CD14-positive monocyte (primary cell): ENCODE measurements around the gene CDC6. TPM values are rescaled to one million over a fixed set of nuclear protein-coding genes. Genes with fewer than 3 reads are reported as not detected.
A peak's percentile ranks its signal among the peaks of the same experiment; 100 is the strongest.

ENCODE experiments used
- DNase-seq, 3 donors: peaks; one replicate each; pipeline ENCODE4 v3.0.0-alpha.2; 2011 to 2022
- H2AFZ ChIP-seq: 2 replicates; pipeline ENCODE4 v1.6.0; 2012; ENCODE audit warnings: mild to moderate bottlenecking, low read depth, low read length, inconsistent platforms; ENCODE audit not compliant: insufficient read depth, poor library complexity, severe bottlenecking
- H3K27ac ChIP-seq, 2 donors: 1 replicate in 1 of 2; 2 replicates in 1 of 2; pipeline ENCODE4 v1.5.1; 2012 to 2013; ENCODE audit warnings: low read length in 2 of 2, control low read depth in 1 of 2, inconsistent platforms in 1 of 2, low read depth in 1 of 2, mild to moderate bottlenecking in 1 of 2
- H3K27me3 ChIP-seq, 2 donors: one replicate each; pipeline versions ENCODE4 v1.6.0 to v1.6.1; 2011 to 2013; ENCODE audit warnings: low read length in 2 of 2; ENCODE audit not compliant: control insufficient read depth in 2 of 2, insufficient read depth in 2 of 2
- H3K36me3 ChIP-seq, 2 donors: replicated peaks in 1 of 2; 1 replicate in 1 of 2; 2 replicates in 1 of 2; pipeline versions ENCODE4 v1.5.1 to v1.6.1; 2012 to 2013; ENCODE audit warnings: low read length in 2 of 2, control low read depth in 1 of 2, inconsistent platforms in 1 of 2, mild to moderate bottlenecking in 1 of 2; ENCODE audit not compliant: insufficient read depth in 2 of 2, control insufficient read depth in 1 of 2
- H3K4me1 ChIP-seq, 2 donors: 1 replicate in 1 of 2; 2 replicates in 1 of 2; pipeline versions ENCODE4 v1.5.1 to v1.6.1; 2012 to 2013; ENCODE audit warnings: low read length in 2 of 2, control low read depth in 1 of 2, inconsistent platforms in 1 of 2, mild to moderate bottlenecking in 1 of 2, moderate library complexity in 1 of 2; ENCODE audit not compliant: insufficient read depth in 2 of 2, control insufficient read depth in 1 of 2
- H3K4me2 ChIP-seq: replicated peaks from 2 replicates; pipeline ENCODE3; 2012; ENCODE audit warnings: low read length, moderate library complexity, mild to moderate bottlenecking; ENCODE audit not compliant: poor library complexity, severe bottlenecking; ENCODE audit errors: extremely low read depth
- H3K4me3 ChIP-seq, 3 experiments: fragments of 200-600 bp in 1 of 3; sonication (generic) in 1 of 3; replicated peaks in 1 of 3; 1 replicate in 2 of 3; 2 replicates in 1 of 3; pipeline ENCODE4 v1.5.1; 2011 to 2013; ENCODE audit warnings: low read length in 3 of 3, mild to moderate bottlenecking in 3 of 3, control low read depth in 2 of 3, low read depth in 2 of 3, inconsistent platforms in 1 of 3, moderate library complexity in 1 of 3
- H3K79me2 ChIP-seq: 2 replicates; pipeline ENCODE4 v1.6.0; 2012; ENCODE audit warnings: mild to moderate bottlenecking, control low read depth, inconsistent platforms, low read length, moderate library complexity; ENCODE audit not compliant: insufficient read depth
- H3K9ac ChIP-seq: 2 replicates; pipeline ENCODE4 v1.6.0; 2017; ENCODE audit warnings: low read length, mild to moderate bottlenecking; ENCODE audit not compliant: insufficient read depth, poor library complexity, severe bottlenecking
- H3K9me3 ChIP-seq, 2 donors: replicated peaks in 1 of 2; 1 replicate in 1 of 2; 2 replicates in 1 of 2; pipeline versions ENCODE4 v1.5.1 to v1.6.1; 2012 to 2013; ENCODE audit warnings: low read length in 2 of 2, control low read depth in 1 of 2; ENCODE audit not compliant: control insufficient read depth in 1 of 2, insufficient read depth in 1 of 2
- H4K20me1 ChIP-seq: 2 replicates; pipeline ENCODE4 v1.6.0; 2012; ENCODE audit warnings: mild to moderate bottlenecking, low read length, control low read depth, moderate library complexity; ENCODE audit not compliant: insufficient read depth
- H3K27ac Mint-ChIP-seq, 7 donors: one replicate each; pipeline ENCODE4 v1.8.0; 2020; ENCODE audit warnings: mild to moderate bottlenecking in 7 of 7, mixed read lengths in 7 of 7, moderate library complexity in 6 of 7, inconsistent platforms in 2 of 7
- H3K27me3 Mint-ChIP-seq, 3 donors: one replicate each; pipeline ENCODE4 v1.8.0; 2021 to 2022; ENCODE audit warnings: low read depth in 3 of 3, mild to moderate bottlenecking in 3 of 3, mixed read lengths in 3 of 3, moderate library complexity in 3 of 3, inconsistent platforms in 1 of 3
- H3K36me3 Mint-ChIP-seq, 2 donors: one replicate each; pipeline ENCODE4 v1.8.0; 2020; ENCODE audit warnings: mixed read lengths in 2 of 2, inconsistent platforms in 1 of 2, mild to moderate bottlenecking in 1 of 2
- H3K4me1 Mint-ChIP-seq: one replicate; pipeline ENCODE4 v1.8.0; 2020; ENCODE audit warnings: mild to moderate bottlenecking, mixed read lengths
- H3K4me3 Mint-ChIP-seq, 2 donors: one replicate each; pipeline ENCODE4 v1.8.0; 2020; ENCODE audit warnings: mild to moderate bottlenecking in 2 of 2, mixed read lengths in 2 of 2, moderate library complexity in 1 of 2
- H3K9me3 Mint-ChIP-seq, 7 donors: one replicate each; pipeline ENCODE4 v1.8.0; 2020 to 2022; ENCODE audit warnings: mixed read lengths in 7 of 7, mild to moderate bottlenecking in 6 of 7, moderate library complexity in 6 of 7, inconsistent platforms in 2 of 7
- WGBS: methylation state at CpG from one replicate; pipeline ENCODE4 v1.1.5; 2013; ENCODE audit warnings: missing lambda C conversion rate; ENCODE audit not compliant: insufficient coverage; 5-methylcytosine and 5-hydroxymethylcytosine counted together
- intact Hi-C, 2 donors: fragments of 100-400 bp; cut with micrococcal nuclease; formaldehyde crosslinking; loops; one replicate each; pipeline versions ENCODE4 v1.15.0 to v1.15.1; 2023
- polyA plus RNA-seq, 3 donors: library from polyadenylated mRNA; depleted of rRNA in 1 of 3; unstranded in 2 of 3; stranded (reverse) in 1 of 3; fragments of 300-500 nt in 2 of 3; fragments of >200 nt in 1 of 3; fragmentation: Illumina TruSeq in 2 of 3; gene quantifications; 1 replicate in 2 of 3; 2 replicates in 1 of 3; pipeline ENCODE4 v1.2.3, GENCODE V29; 2012 to 2021
- TF ChIP-seq, protein P1 (sequence below): fragments of 200-600 bp; IDR thresholded peaks from one replicate; pipeline ENCODE4 v1.8.0; 2022; ENCODE audit warnings: antibody characterized with exemption, mild to moderate bottlenecking

CDC6 gene
- polyA plus RNA-seq, 3 donors: 0.11 to 0.21 TPM; not detected in 1

DNA sequence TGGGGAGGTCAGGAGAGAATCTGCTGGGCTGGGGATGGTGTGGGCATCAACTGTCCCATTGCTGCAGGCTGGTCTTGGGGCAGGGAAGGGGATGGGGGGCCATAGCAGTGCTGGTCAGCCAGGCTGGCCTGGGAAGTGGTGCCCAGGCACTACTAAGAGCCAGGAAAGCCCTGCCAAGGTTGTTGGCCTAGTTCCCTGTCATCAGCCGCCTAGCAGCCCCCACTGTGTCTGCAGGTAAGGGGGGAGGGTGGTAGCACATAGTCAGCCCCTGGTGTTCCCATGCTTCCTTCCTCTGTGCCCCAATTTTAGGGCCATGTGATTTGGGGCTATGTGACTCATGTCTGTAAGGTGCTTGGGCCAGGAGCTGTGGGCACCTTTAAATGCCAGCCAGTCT lies 59.1 kb downstream of the CDC6 start:
- DNase-seq: no peak
- peaks cover 65% of the 10 kb centered on the region for H3K4me1 Mint-ChIP-seq
- H3K27ac Mint-ChIP-seq: peak overlapping the region in 3 of 7 donors; percentile 8 to 69 (median 54)
- H3K27me3 Mint-ChIP-seq: peaks cover 2 to 6% (median 4%) of the 10 kb centered on the region in 3 donors
- Histone ChIP-seq H3K9ac (no peak overlapping the region), H2AFZ (no peak overlapping the region), H3K27me3 (no peaks in the 10 kb centered on the region), H3K27ac (no peak overlapping the region), H3K79me2 (peaks cover 92% of the 10 kb centered on the region), H3K4me1 (peaks cover 56 to 72% of the 10 kb centered on the region in 2 donors), H4K20me1 (peaks cover 99% of the 10 kb centered on the region), H3K9me3 (no peaks in the 10 kb centered on the region), H3K4me3 (peak overlapping the region in 1 of 3 experiments; percentile 99), H3K4me2 (peak overlapping the region; percentile 90), H3K36me3 (peaks cover 38 to 60% of the 10 kb centered on the region in 2 donors)
- intact Hi-C loops: no loop called here
- TF ChIP-seq, protein P1, sequence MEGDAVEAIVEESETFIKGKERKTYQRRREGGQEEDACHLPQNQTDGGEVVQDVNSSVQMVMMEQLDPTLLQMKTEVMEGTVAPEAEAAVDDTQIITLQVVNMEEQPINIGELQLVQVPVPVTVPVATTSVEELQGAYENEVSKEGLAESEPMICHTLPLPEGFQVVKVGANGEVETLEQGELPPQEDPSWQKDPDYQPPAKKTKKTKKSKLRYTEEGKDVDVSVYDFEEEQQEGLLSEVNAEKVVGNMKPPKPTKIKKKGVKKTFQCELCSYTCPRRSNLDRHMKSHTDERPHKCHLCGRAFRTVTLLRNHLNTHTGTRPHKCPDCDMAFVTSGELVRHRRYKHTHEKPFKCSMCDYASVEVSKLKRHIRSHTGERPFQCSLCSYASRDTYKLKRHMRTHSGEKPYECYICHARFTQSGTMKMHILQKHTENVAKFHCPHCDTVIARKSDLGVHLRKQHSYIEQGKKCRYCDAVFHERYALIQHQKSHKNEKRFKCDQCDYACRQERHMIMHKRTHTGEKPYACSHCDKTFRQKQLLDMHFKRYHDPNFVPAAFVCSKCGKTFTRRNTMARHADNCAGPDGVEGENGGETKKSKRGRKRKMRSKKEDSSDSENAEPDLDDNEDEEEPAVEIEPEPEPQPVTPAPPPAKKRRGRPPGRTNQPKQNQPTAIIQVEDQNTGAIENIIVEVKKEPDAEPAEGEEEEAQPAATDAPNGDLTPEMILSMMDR: no peak
- H3K9me3 Mint-ChIP-seq: peaks cover 0 to 1% (median 0%) of the 10 kb centered on the region in 7 donors
- peaks cover 58 to 80% of the 10 kb centered on the region in 2 donors for H3K36me3 Mint-ChIP-seq
- whole genome bisulfite sequencing: 60% methylated on average over 1 of the region's 1 CpG
- peak overlapping the region; percentile 68 to 99 for H3K4me3 Mint-ChIP-seq

DNA sequence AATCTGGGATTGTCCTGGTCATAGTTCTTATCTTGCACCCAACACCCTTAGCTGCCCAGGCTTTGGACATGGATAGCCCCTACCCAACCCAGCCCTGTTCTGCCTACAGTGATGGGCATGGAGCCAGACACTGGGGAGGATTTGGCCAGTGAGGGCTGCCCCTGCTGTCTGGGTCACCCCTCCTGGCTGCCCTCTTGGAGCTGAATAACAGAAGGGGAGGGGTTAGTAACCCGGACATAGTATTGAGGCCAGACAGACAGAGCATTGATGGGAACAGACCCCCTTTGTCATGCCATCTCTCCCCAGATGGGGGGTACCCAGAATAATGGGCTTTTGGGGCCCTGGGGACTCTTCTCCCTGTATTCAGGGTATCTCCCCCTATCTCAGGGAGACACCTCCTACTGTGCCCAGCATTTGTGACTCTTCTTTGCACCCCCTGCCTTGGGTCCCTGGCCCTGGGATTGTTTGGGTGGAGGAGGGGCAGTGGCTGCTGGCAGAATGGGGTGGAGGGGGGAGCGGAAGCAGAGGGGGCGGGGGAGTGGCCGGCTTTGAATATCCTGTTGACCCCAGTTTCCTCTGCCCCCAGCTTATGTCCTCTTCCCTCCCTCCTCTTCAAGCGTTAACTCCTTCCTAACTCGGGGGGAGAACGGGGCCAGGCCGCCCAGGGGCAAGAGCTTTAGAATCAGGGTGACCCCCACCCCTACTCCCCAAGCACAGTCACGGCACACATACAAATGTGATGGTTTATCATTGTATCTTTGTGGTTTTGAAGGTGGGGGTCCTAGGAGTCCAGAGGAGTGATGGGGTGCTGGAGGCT lies 59.8 kb downstream of the CDC6 start:
- peaks cover 72% of the 10 kb centered on the region for H3K4me1 Mint-ChIP-seq
- no CpG with 5 or more reads among the region's 9 CpGs for WGBS

More for the DNA sequence above, 59.8 kb downstream of the CDC6 start:
- TF ChIP-seq, protein P1: no peak
- H4K20me1 ChIP-seq: peaks cover 100% of the 10 kb centered on the region
- H3K9ac ChIP-seq: no peak overlapping the region
- no peaks in the 10 kb centered on the region for H3K27me3 ChIP-seq
- no peak overlapping the region for H2AFZ ChIP-seq
- peak overlapping the region; percentile 90 for H3K4me2 ChIP-seq
- peak overlapping the region in 1 of 3 experiments; percentile 99 for H3K4me3 ChIP-seq
- DNase-seq: no peak
- intact Hi-C loops: no loop called here
- Mint-ChIP-seq H3K27ac (peak overlapping the region in 5 of 7 donors; percentile 8 to 83 (median 54)), H3K9me3 (peaks cover 0 to 1% (median 0%) of the 10 kb centered on the region in 7 donors), H3K36me3 (peaks cover 66 to 87% of the 10 kb centered on the region in 2 donors), H3K4me3 (peak overlapping the region; percentile 68 to 99), H3K27me3 (peaks cover 2 to 6% (median 4%) of the 10 kb centered on the region in 3 donors)
- peaks cover 60 to 80% of the 10 kb centered on the region in 2 donors for H3K4me1 ChIP-seq
- no peaks in the 10 kb centered on the region for H3K9me3 ChIP-seq
- peaks cover 85% of the 10 kb centered on the region for H3K79me2 ChIP-seq
- no peak overlapping the region for H3K27ac ChIP-seq
- peaks cover 46 to 68% of the 10 kb centered on the region in 2 donors for H3K36me3 ChIP-seq
